ENCODE measurements around the gene HYAL3.
A peak's percentile ranks its signal among the peaks of the same experiment; 100 is the strongest.

HYAL3 gene

DNA sequence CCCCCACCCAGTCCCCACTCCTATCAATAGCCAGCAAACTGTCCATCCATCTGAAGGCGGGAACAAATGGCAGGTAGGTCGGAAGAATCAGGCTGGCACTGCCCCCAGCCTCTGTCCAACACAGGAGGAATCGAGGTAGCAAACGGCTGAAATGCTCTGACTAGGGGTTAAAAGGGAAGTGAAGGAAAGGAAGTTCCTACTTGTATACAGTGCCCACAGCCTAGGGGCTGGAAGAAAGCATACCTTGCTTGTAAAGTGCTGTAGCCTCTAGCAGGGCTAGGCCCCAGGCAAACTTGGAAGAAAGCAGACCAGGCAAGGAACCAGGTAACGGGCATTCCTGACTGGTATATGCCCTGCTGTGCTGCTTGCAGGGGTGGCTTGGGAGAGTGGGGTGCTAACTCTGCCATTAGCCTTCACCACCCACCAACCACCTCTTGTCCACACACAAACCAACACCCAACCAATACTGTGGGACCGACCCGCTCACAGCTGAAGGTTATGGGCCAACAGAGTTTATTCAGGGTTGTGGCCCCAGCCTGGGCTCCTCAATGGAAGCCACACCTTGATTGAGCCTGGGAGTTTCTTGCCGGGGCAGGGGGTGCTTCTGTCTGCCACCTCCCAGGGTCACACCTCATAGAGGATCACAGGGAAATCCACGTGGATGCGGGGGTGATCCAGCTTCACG is 26.4 kb upstream of the HYAL3 start:
- Histone ChIP-seq H4K20me1 (ENCODE audit: insufficient read depth) (no peaks in the 10 kb centered on the region), H3K27me3 (ENCODE audit: insufficient read depth, low read depth) (no peaks in the 10 kb centered on the region), H3K4me3 (IDR thresholded peaks at IDR 0.05; ENCODE audit: insufficient read depth, low read depth, low read length) (no peak overlapping the region), H3K36me3 (ENCODE audit: insufficient read depth) (no peaks in the 10 kb centered on the region), H3K9ac (no peak overlapping the region), H3K79me2 (ENCODE audit: insufficient read depth, low read depth) (peaks cover 8% of the 10 kb centered on the region; the same call in 1 of the 2 replicates), H3K4me2 (no peak overlapping the region), H3K4me1 (ENCODE audit: low read depth, poor library complexity, severe bottlenecking) (peaks cover 4% of the 10 kb centered on the region), H3K27ac (no peak overlapping the region), H2AFZ (ENCODE audit: low read depth) (no peak overlapping the region)
- no peak for TF ChIP-seq CTCF (conservative IDR thresholded peaks at IDR 0.05; ENCODE audit: low read depth, low read length)

DNA sequence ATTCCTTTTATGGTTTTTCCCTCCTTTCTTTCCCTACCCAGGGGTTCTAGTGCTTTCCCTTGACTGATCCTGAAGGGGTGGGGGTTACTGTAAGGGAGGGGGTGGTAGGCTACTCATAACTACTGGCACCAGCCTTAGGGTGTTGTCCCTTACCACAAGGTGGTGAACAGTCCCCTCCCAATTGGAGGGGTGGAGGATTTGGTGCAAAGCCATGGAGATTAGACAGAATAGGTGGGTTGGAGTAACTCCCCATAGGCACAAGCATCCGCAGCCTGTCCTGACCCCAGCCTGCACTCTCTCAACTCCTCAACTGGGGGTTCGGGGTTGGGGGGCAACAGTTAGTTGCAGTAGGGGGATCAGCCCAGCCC is 25.9 kb upstream of the HYAL3 start:
- Histone ChIP-seq H4K20me1 (ENCODE audit: insufficient read depth) (no peaks in the 10 kb centered on the region), H3K9ac (no peak overlapping the region), H3K4me2 (no peak overlapping the region), H3K79me2 (ENCODE audit: insufficient read depth, low read depth) (peaks cover 8% of the 10 kb centered on the region; the same call in 1 of the 2 replicates), H3K27ac (no peak overlapping the region), H2AFZ (ENCODE audit: low read depth) (no peak overlapping the region), H3K36me3 (ENCODE audit: insufficient read depth) (no peaks in the 10 kb centered on the region), H3K4me1 (ENCODE audit: low read depth, poor library complexity, severe bottlenecking) (peaks cover 4% of the 10 kb centered on the region), H3K4me3 (IDR thresholded peaks at IDR 0.05; ENCODE audit: insufficient read depth, low read depth, low read length) (no peak overlapping the region), H3K27me3 (ENCODE audit: insufficient read depth, low read depth) (no peaks in the 10 kb centered on the region)
- TF ChIP-seq CTCF (conservative IDR thresholded peaks at IDR 0.05; ENCODE audit: low read depth, low read length): no peak

GRCh38 chr3:50324351-50325112 is 25.3 kb upstream of the HYAL3 start:
- Histone ChIP-seq H3K27me3 (ENCODE audit: insufficient read depth, low read depth) (no peaks in the 10 kb centered on the region), H4K20me1 (ENCODE audit: insufficient read depth) (no peaks in the 10 kb centered on the region), H3K9ac (no peak overlapping the region), H3K79me2 (ENCODE audit: insufficient read depth, low read depth) (peaks cover 8% of the 10 kb centered on the region; the same call in 1 of the 2 replicates), H3K36me3 (ENCODE audit: insufficient read depth) (no peaks in the 10 kb centered on the region), H3K27ac (no peak overlapping the region), H3K4me3 (IDR thresholded peaks at IDR 0.05; ENCODE audit: insufficient read depth, low read depth, low read length) (no peak overlapping the region), H3K4me2 (no peak overlapping the region), H3K4me1 (ENCODE audit: low read depth, poor library complexity, severe bottlenecking) (peaks cover 4% of the 10 kb centered on the region), H2AFZ (ENCODE audit: low read depth) (no peak overlapping the region)
- peak; percentile 71 for TF ChIP-seq CTCF (conservative IDR thresholded peaks at IDR 0.05; ENCODE audit: low read depth, low read length)

GRCh38 chr3:50323614-50324199 is 24.5 kb upstream of the HYAL3 start:
- Histone ChIP-seq H3K4me2 (no peak overlapping the region), H3K27me3 (ENCODE audit: insufficient read depth, low read depth) (no peaks in the 10 kb centered on the region), H3K9ac (no peak overlapping the region), H3K36me3 (ENCODE audit: insufficient read depth) (no peaks in the 10 kb centered on the region), H3K27ac (no peak overlapping the region), H3K4me1 (ENCODE audit: low read depth, poor library complexity, severe bottlenecking) (peaks cover 4% of the 10 kb centered on the region), H4K20me1 (ENCODE audit: insufficient read depth) (no peaks in the 10 kb centered on the region), H3K4me3 (IDR thresholded peaks at IDR 0.05; ENCODE audit: insufficient read depth, low read depth, low read length) (no peak overlapping the region), H2AFZ (ENCODE audit: low read depth) (no peak overlapping the region), H3K79me2 (ENCODE audit: insufficient read depth, low read depth) (peaks cover 8% of the 10 kb centered on the region; the same call in 1 of the 2 replicates)
- TF ChIP-seq CTCF (conservative IDR thresholded peaks at IDR 0.05; ENCODE audit: low read depth, low read length): no peak

Data from KMS-11 (cell line).